ENCODE measurements around the gene FBXW7.
A peak's percentile ranks its signal among the peaks of the same experiment; 100 is the strongest.

Gene FBXW7

GRCh38 chr4:152339576-152339975, 196.3 kb downstream of the FBXW7 start:
- DNase-seq (ENCODE audit: low spot score): no peak
- FAIRE-seq: no peak

GRCh38 chr4:152334931-152335330, 201.0 kb downstream of the FBXW7 start:
- FAIRE-seq (no peak), DNase-seq (ENCODE audit: low spot score) (no peak)

- DNase-seq (ENCODE audit: low spot score) (no peak), FAIRE-seq (no peak)
Measured at GRCh38 chr4:152331042-152331441, 204.8 kb downstream of the FBXW7 start.

GRCh38 chr4:152328582-152328981, 207.3 kb downstream of the FBXW7 start:
- no peak for FAIRE-seq
- no peak for DNase-seq (ENCODE audit: low spot score)

GRCh38 chr4:152327606-152328453, 208.1 kb downstream of the FBXW7 start:
- no peak for FAIRE-seq

GRCh38 chr4:152325831-152326230, 210.1 kb downstream of the FBXW7 start:
- DNase-seq (ENCODE audit: low spot score) (no peak), FAIRE-seq (no peak)

More at GRCh38 chr4:152327606-152328453, 208.1 kb downstream of the FBXW7 start:
- DNase-seq (ENCODE audit: low spot score): no peak

GRCh38 chr4:152323221-152323620, 212.7 kb downstream of the FBXW7 start:
- FAIRE-seq (no peak), DNase-seq (ENCODE audit: low spot score) (no peak)

- DNase-seq (ENCODE audit: low spot score): no peak
- no peak for FAIRE-seq
Measured at GRCh38 chr4:152322656-152323055, 213.2 kb downstream of the FBXW7 start.

GRCh38 chr4:152321923-152322322, 214.0 kb downstream of the FBXW7 start:
- no peak for DNase-seq (ENCODE audit: low spot score)
- FAIRE-seq: no peak

- DNase-seq (ENCODE audit: low spot score) (no peak), FAIRE-seq (no peak)
Measured at GRCh38 chr4:152321398-152321797, 214.5 kb downstream of the FBXW7 start.

GRCh38 chr4:152316969-152317368, 218.9 kb downstream of the FBXW7 start:
- no peak for FAIRE-seq
- no peak for DNase-seq (ENCODE audit: low spot score)

- FAIRE-seq: peak; percentile 87
- DNase-seq (ENCODE audit: low spot score): peak; percentile 74
Measured at GRCh38 chr4:152310257-152310656, 225.6 kb downstream of the FBXW7 start.

- FAIRE-seq (no peak), DNase-seq (ENCODE audit: low spot score) (no peak)
Measured at GRCh38 chr4:152309418-152309817, 226.5 kb downstream of the FBXW7 start.

GRCh38 chr4:152308951-152309350, 226.9 kb downstream of the FBXW7 start:
- FAIRE-seq (no peak), DNase-seq (ENCODE audit: low spot score) (no peak)

GRCh38 chr4:152307669-152308068, 228.2 kb downstream of the FBXW7 start:
- DNase-seq (ENCODE audit: low spot score): no peak
- FAIRE-seq: no peak

GRCh38 chr4:152306541-152306940, 229.4 kb downstream of the FBXW7 start:
- DNase-seq (ENCODE audit: low spot score): no peak
- no peak for FAIRE-seq

GRCh38 chr4:152304220-152304619, 231.7 kb downstream of the FBXW7 start:
- FAIRE-seq (no peak), DNase-seq (ENCODE audit: low spot score) (no peak)

GRCh38 chr4:152301381-152301780, 234.5 kb downstream of the FBXW7 start:
- DNase-seq (ENCODE audit: low spot score) (no peak), FAIRE-seq (no peak)

- FAIRE-seq (no peak), DNase-seq (ENCODE audit: low spot score) (no peak)
Measured at GRCh38 chr4:152299553-152299952, 236.3 kb downstream of the FBXW7 start.

GRCh38 chr4:152296386-152296785, 239.5 kb downstream of the FBXW7 start:
- no peak for DNase-seq (ENCODE audit: low spot score)
- FAIRE-seq: no peak

GRCh38 chr4:152294765-152295164, 241.1 kb downstream of the FBXW7 start:
- no peak for FAIRE-seq
- no peak for DNase-seq (ENCODE audit: low spot score)

GRCh38 chr4:152294331-152294730, 241.6 kb downstream of the FBXW7 start:
- DNase-seq (ENCODE audit: low spot score) (no peak), FAIRE-seq (no peak)

- FAIRE-seq (no peak), DNase-seq (ENCODE audit: low spot score) (no peak)
Measured at GRCh38 chr4:152293527-152293926, 242.4 kb downstream of the FBXW7 start.

Data from RCC 7860 (cell line).